IPS-20b (cell line): ENCODE measurements around the gene NAPG.
"Not testable (repeated sequence)": the region's sequence is repeated elsewhere in the genome, so short reads cannot be mapped to it uniquely, and the experiment has no call there.

Source experiments
- H3K27ac ChIP-seq: one replicate; pipeline ENCODE4 v1.5.1; 2013; ENCODE audit warnings: low read length
- H3K27me3 ChIP-seq: 2 replicates; pipeline ENCODE4 v1.6.1; 2013; ENCODE audit warnings: mild to moderate bottlenecking, low read length, inconsistent platforms; ENCODE audit not compliant: insufficient read depth
- H3K36me3 ChIP-seq: 2 replicates; pipeline ENCODE4 v1.6.1; 2013; ENCODE audit warnings: low read depth, mild to moderate bottlenecking, inconsistent platforms, low read length, moderate library complexity; ENCODE audit not compliant: insufficient read depth
- H3K4me1 ChIP-seq: 2 replicates; pipeline ENCODE4 v1.6.1; 2013; ENCODE audit warnings: mild to moderate bottlenecking, control low read depth, inconsistent platforms, low read length, moderate library complexity; ENCODE audit not compliant: insufficient read depth
- H3K4me3 ChIP-seq: 2 replicates; pipeline ENCODE4 v1.5.1; 2013; ENCODE audit warnings: mild to moderate bottlenecking, low read length, inconsistent platforms
- H3K9ac ChIP-seq: 2 replicates; pipeline ENCODE4 v1.6.1; 2013; ENCODE audit warnings: low read depth, mild to moderate bottlenecking, inconsistent platforms, low read length, moderate library complexity
- H3K9me3 ChIP-seq: 2 replicates; pipeline ENCODE4 v1.6.1; 2013; ENCODE audit warnings: mild to moderate bottlenecking, low read depth, low read length, inconsistent platforms; ENCODE audit not compliant: insufficient read depth

NAPG gene

GRCh38 chr18:10569941-10570340, 44.1 kb downstream of the NAPG start:
- not testable (repeated sequence) for H3K9ac ChIP-seq, H3K36me3 ChIP-seq, H3K9me3 ChIP-seq, H3K4me1 ChIP-seq, H3K27ac ChIP-seq, H3K27me3 ChIP-seq, H3K4me3 ChIP-seq

- Histone ChIP-seq H3K27me3 (no peaks in the 10 kb centered on the region), H3K9ac (no peak overlapping the region), H3K27ac (no peak overlapping the region), H3K36me3 (no peaks in the 10 kb centered on the region), H3K9me3 (peaks cover 4% of the 10 kb centered on the region; the same call in 1 of the 2 replicates), H3K4me1 (no peaks in the 10 kb centered on the region), H3K4me3 (no peak overlapping the region)
Measured at GRCh38 chr18:10570622-10571021, 44.8 kb downstream of the NAPG start.

GRCh38 chr18:10571537-10571936, 45.7 kb downstream of the NAPG start:
- Histone ChIP-seq H3K9me3 (peaks cover 4% of the 10 kb centered on the region; the same call in 1 of the 2 replicates), H3K27me3 (no peaks in the 10 kb centered on the region), H3K9ac (no peak overlapping the region), H3K36me3 (no peaks in the 10 kb centered on the region), H3K4me1 (no peaks in the 10 kb centered on the region), H3K4me3 (no peak overlapping the region), H3K27ac (no peak overlapping the region)

GRCh38 chr18:10573261-10573660, 47.4 kb downstream of the NAPG start:
- not testable (repeated sequence) for H3K4me1 ChIP-seq

GRCh38 chr18:10574412-10574811, 48.6 kb downstream of the NAPG start:
- not testable (repeated sequence) for H3K27me3 ChIP-seq, H3K4me1 ChIP-seq, H3K4me3 ChIP-seq, H3K9ac ChIP-seq, H3K36me3 ChIP-seq, H3K9me3 ChIP-seq, H3K27ac ChIP-seq

More at GRCh38 chr18:10573261-10573660, 47.4 kb downstream of the NAPG start:
- H3K36me3 ChIP-seq, H3K9ac ChIP-seq, H3K4me3 ChIP-seq, H3K27ac ChIP-seq, H3K27me3 ChIP-seq, H3K9me3 ChIP-seq: not testable (repeated sequence)

- not testable (repeated sequence) for H3K27ac ChIP-seq, H3K4me3 ChIP-seq, H3K9me3 ChIP-seq, H3K9ac ChIP-seq, H3K36me3 ChIP-seq, H3K27me3 ChIP-seq, H3K4me1 ChIP-seq
Measured at GRCh38 chr18:10577842-10578572, 52.2 kb downstream of the NAPG start.

GRCh38 chr18:10578573-10578899, 52.7 kb downstream of the NAPG start:
- H3K36me3 ChIP-seq, H3K4me1 ChIP-seq, H3K27me3 ChIP-seq, H3K9ac ChIP-seq, H3K27ac ChIP-seq, H3K4me3 ChIP-seq, H3K9me3 ChIP-seq: not testable (repeated sequence)

- Histone ChIP-seq H3K9me3 (no peaks in the 10 kb centered on the region), H3K27me3 (no peaks in the 10 kb centered on the region), H3K9ac (no peak overlapping the region), H3K4me3 (no peak overlapping the region), H3K36me3 (no peaks in the 10 kb centered on the region), H3K27ac (no peak overlapping the region), H3K4me1 (no peaks in the 10 kb centered on the region)
Measured at GRCh38 chr18:10579079-10579867, 53.4 kb downstream of the NAPG start.

GRCh38 chr18:10580215-10580614, 54.4 kb downstream of the NAPG start:
- H3K4me3 ChIP-seq, result no peak overlapping the region
- no peaks in the 10 kb centered on the region for H3K4me1 ChIP-seq
- no peaks in the 10 kb centered on the region for H3K27me3 ChIP-seq
- no peak overlapping the region for H3K27ac ChIP-seq
- no peak overlapping the region for H3K9ac ChIP-seq
- no peaks in the 10 kb centered on the region for H3K36me3 ChIP-seq
- H3K9me3 ChIP-seq, result no peaks in the 10 kb centered on the region

GRCh38 chr18:10585260-10585659, 59.4 kb downstream of the NAPG start:
- Histone ChIP-seq H3K27ac (no peak overlapping the region), H3K27me3 (no peaks in the 10 kb centered on the region), H3K4me1 (no peaks in the 10 kb centered on the region)

GRCh38 chr18:10588975-10589374, 63.1 kb downstream of the NAPG start:
- no peaks in the 10 kb centered on the region for H3K9me3 ChIP-seq
- H3K4me3 ChIP-seq, result no peak overlapping the region
- no peaks in the 10 kb centered on the region for H3K36me3 ChIP-seq
- no peak overlapping the region for H3K9ac ChIP-seq
- H3K27ac ChIP-seq, result no peak overlapping the region
- H3K27me3 ChIP-seq, result no peaks in the 10 kb centered on the region
- no peaks in the 10 kb centered on the region for H3K4me1 ChIP-seq

More at GRCh38 chr18:10585260-10585659, 59.4 kb downstream of the NAPG start:
- no peak overlapping the region for H3K4me3 ChIP-seq
- H3K9me3 ChIP-seq, result no peaks in the 10 kb centered on the region
- H3K9ac ChIP-seq, result no peak overlapping the region
- no peaks in the 10 kb centered on the region for H3K36me3 ChIP-seq

GRCh38 chr18:10590412-10590811, 64.6 kb downstream of the NAPG start:
- no peaks in the 10 kb centered on the region for H3K36me3 ChIP-seq
- H3K27me3 ChIP-seq, result no peaks in the 10 kb centered on the region
- H3K27ac ChIP-seq, result no peak overlapping the region
- H3K4me3 ChIP-seq, result no peak overlapping the region
- no peak overlapping the region for H3K9ac ChIP-seq
- no peaks in the 10 kb centered on the region for H3K9me3 ChIP-seq
- H3K4me1 ChIP-seq, result no peaks in the 10 kb centered on the region
